Activated CD4-positive, alpha-beta T cell treated with anti-CD3 and anti-CD28 coated beads, Interleukin-2, Interleukin-6, amounts not matched to agents 100 ng/mL and 50 ng/mL, durations not matched to agents 16 hours and 8 hours (primary cell): ENCODE measurements around the gene GJC1.

Source experiments
- DNase-seq: peaks from one replicate; pipeline ENCODE4 v3.0.0-alpha.2; 2020

The GJC1 gene

DNA sequence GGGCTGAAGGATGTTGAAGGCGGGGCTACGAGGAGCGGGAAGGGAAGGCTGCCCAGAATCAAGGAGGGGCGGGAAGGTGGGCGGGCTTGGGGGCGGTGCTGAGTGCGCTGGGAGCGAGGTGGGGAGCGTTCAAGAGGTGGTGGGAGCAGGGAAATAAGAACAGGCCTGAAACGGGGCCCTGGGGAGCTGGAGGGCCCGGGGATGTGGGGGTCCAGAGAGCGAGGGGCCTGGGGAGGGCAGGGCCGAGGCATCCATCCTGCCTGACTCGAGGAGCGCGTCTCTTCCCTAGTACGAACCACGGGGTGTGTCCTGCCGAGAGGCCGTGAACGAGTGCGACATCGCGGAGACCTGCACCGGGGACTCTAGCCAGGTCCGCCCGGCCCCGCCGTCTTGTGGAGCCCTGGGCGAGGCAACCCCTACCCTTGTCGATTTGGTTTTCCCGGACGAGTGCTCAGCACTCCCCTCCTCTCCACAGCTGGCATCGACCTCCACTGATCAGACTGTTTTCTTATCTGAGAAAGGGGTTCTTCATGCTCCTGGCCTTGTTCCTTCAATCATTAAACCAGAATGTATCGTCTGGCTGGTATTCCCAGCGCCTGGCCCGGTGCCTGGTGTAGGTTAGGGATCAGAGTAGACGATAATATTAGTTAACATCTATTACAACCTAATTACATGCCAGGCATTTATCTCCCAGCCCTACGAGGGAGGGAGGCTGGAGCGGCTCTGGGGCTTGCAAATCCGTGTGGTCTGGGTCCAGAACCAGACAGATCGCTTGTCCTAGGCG is 54.1 kb downstream of the GJC1 start:
- no peak for DNase-seq

DNA sequence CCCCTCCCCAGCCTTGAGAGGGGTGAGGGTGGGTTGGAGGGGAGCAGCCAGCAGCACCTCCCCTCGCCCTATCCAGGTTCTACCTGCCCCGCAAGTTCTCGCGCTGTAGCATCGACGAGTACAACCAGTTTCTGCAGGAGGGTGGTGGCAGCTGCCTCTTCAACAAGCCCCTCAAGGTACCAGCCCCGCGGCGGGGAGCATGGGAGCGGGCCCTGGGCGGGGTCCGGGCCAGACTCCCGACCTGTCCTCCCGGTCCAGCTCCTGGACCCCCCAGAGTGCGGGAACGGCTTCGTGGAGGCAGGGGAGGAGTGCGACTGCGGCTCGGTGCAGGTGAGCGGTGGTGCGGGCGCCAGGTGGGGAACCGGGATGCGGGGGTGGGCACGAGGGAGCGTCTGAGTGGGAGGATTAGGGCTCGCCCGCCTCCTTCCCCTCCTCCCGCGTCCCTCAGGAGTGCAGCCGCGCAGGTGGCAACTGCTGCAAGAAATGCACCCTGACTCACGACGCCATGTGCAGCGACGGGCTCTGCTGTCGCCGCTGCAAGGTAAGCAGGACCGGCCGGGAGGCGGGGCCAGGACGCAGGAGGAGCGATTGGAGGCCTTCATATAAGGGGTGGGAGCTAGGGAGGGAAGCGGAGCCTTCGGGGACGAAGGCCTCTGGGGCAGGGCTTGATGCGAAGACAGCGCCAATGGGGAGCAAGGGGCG is 54.8 kb downstream of the GJC1 start:
- DNase-seq, result peak; percentile 98

DNA sequence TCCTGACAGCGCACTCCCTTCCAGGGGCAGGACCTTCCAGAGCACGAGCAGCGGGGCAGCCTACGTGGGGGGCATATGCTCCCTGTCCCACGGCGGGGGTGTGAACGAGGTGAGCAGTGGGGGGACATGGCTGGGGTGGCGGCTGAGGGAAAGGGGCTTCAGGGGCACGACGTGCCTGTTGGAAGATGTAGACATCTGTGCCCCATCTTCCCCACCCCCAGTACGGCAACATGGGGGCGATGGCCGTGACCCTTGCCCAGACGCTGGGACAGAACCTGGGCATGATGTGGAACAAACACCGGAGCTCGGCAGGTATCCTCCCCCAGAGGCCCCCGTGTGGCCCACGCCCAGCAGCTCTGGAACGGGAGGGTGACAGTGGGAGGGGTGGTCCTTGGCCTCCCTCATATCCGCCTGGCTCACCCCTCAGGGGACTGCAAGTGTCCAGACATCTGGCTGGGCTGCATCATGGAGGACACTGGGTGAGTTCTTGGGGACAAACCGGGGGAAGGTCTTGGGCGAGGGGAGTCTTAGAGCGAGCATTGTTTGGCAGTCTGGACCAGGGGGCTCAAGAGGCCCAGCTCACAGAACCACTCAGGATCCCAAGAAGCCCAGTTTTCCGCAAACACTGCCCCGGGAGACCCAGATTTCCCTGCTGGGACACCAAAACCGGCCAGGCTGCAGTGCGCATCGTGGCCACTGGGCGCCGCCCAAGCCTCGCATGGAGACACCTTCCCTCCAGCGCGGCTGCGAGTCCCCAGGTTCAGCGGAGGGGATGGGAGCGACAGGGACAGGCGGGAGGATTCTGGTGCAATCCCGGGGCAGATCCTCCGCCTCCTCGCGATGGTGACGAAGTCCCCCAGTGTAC is 55.6 kb downstream of the GJC1 start:
- DNase-seq, result peak; percentile 93

DNA sequence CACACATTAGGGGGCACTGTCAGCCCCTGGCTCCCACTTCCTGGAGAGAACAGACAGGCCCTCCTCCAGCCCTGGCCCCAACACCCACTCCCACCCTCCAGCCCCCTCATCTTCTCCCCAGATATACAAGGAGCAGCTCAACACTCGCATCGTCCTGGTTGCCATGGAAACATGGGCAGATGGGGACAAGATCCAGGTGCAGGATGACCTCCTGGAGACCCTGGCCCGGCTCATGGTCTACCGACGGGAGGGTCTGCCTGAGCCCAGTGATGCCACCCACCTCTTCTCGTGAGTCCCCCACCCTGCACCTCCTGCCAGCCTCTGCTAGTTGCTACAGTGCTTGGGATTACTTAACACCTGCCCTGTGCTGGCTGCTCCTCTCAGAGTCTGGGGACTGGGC is 56.9 kb downstream of the GJC1 start:
- DNase-seq, result no peak

DNA sequence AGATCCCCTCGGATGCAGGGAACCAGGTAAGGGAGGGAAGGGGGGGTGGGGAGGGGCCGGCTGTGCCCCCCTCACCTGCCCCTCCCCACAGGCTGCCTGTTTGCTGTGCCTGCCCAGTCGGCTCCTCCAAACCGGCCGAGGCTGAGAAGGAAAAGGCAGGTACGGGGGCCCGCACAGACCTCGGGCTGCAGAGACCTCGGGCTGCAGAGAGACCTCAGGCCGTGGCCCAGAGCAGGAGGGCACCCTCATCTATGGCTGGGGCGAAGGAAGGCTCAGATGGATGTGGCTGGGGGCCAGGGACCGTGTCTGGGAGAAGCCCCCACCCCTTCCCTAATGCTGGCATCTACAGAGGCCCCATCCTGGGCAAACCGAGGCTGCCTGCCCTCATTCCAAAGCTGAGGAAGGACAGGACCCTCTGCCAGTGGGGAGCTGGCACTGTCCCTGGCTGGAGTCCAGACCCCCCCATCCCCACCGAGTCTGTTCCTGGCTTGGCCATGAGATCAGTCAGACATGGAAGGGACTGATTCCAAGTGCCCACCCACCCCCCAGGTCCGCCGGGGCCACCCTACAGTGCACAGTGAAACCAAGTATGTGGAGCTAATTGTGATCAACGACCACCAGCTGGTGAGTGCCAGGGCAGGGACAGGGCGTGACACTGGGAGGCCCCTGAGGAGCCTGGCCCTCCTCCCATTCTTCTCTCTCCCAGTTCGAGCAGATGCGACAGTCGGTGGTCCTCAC is 57.6 kb downstream of the GJC1 start:
- DNase-seq, result no peak

DNA sequence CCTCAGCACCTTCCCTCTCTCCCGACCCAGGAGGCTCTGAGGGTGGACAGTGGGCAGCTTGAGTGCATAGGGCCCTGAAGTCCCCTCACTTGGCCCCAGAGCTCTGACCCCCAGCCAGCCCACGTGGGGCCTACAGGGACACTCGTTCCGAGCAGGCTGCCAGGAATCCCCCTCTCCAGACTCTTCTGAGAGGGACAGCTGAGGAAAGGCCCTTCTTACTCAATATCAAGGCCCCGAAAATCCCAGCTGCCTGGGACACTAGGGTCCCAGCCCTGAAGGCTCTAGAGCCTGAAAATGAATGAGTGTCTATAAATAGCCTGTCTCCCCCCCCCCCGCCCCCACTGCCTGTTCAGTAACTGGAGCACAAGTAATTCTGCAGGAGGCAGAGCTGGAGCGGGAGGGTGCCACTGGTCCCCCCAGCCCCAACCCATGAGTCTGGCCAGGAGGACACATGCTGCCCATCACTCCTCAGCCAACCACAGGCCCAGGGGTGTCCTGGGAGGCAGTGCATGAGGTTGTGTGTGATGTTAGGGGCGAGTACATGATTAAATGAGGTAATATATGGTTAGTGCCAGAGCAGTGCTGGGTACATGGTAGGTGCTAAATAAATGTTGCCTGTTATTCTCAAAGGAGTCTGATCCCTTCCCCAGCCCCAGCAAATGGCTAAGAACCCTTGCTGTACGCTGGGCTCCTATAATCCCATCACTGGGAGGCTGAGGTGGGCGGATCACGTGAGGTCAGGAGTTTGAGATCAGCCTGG is 59.7 kb downstream of the GJC1 start:
- no peak for DNase-seq

DNA sequence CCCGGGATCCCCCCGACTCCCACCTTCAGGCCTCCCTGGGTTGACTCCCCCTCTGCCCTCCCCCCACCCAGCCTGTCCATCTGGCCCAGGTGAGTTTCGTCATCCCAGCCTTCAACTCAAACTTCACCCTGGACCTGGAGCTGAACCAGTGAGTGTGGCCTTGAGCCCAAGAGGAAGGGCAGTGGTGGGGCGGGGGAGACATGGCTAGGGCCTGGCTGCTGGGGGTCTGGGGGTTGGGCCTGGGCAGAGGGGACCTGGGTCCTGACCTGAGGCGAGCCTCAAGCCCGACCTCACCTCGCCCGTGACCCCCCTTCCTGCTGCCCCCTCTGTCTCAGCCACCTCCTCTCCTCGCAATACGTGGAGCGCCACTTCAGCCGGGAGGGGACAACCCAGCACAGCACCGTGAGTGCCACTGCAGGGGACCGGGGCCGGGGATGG is 60.4 kb downstream of the GJC1 start:
- DNase-seq, result no peak

DNA sequence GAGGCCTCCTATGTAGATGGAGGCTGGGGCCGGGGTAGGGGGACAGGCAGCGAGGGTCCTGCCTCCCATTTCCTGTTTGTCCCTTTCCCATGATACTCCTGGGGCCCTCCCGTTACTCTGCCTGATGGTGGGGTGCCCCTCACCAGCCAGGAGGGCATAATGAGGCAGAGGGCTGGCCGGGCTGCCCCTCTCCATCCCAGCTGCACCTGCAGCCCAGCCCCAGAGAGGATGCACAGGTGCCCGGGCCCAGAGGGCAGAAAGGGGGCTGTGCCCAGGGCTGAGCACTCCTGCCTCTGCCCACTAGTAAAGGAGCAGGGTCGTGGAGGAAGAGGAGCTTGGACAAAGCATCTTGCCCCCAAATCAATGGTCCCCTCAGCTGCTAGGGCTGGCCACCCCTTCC is 60.9 kb downstream of the GJC1 start:
- no peak for DNase-seq

DNA sequence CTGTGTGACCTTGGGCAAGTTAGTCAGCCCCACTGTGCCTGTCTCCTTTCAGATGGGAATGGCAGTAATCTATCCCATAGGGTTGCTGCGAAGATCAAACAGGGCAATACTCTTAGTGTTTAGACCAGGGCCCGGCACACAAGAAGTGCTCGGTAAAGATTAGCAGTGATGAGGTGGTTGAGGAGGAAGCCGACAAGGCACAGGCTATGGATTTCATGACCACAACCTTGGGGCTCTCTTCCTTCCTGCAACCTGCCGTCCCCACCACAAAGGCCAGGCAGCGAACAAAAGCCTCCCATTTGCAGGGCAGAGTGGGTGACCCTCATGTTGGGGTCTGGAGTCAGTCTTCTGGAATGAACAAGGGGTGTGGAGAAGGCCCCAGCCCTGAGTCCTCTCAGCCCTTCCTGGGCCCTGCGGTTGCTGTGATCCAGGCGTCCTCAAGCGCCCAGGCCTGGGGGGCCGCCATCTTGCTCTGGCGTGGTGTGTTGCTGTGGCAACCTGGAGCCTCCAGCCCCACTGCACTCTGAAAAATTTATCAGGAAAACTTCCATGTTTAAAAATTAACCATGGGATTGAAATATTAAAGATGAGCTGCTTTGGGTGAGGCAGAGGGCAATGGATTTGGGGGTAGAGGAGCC is 61.5 kb downstream of the GJC1 start:
- DNase-seq, result no peak

DNA sequence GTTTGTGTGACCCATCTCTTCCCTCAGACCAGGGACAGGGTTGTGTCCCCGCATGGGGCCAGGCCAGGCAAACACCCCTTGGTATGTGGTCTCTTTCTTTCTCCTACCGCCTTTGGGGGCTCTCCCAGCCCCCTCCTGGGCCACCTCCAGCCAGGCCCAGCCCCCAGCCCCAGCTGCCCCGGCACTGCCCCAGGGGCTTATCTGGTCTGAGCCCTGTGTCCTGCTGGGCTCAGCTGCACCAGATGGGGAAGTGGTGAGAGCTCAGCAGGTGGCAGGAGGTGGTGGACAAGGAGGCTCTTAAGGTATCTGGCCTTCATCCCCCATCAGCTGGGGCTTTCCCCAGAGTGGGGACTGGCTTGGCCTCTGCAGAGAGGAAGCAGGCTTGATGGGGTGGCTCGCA is 62.6 kb downstream of the GJC1 start:
- no peak for DNase-seq

DNA sequence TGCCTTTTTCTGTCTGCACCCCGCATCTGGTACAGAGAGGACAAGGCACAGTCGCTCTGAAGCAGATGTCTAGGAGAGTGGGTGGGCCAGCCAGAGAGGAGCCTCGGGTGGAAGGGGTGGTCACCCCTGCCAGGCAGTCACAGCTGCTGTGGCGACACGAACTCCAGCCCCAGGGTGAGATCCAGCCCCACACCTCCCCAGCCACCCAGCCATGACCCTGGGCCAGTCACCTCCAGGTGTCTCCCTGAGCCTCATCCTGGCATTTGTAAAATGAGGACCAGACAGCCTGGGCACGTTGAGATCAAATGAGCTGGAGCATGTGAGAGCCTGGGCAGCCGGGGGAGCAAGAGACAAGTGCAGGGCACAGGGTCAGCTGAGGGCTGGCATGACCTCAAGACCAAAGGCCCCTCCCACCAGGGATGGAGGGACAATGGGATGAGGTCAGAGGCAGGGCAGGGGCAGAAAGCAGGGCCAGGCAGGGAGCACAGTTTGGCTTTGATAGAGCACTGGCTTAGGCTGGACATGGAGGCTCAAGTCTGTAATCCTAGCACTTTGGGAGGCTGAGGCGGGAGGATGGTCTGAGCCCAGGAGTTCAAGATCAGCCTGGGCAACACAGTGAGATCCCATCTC is 63.6 kb downstream of the GJC1 start:
- no peak for DNase-seq

DNA sequence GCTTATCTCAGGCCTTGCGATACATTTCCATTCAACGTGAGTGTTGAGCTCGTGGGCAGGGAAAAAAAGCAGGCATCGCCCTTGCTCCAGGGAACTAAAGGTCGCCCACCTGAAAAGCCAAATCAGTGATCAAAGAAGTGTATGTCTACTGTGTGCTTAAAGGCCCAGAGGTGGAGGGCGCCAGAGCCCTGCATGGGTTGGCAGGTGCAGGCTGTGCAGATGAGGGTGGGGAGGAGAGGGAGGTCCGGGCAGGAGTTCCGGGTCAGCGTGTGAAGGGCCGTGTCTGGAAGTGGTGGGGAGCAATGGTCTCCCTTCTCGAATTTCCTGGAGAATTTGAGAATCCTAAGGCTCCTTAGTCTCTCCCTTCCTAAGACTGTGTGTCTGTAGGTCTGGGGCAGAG is 64.1 kb downstream of the GJC1 start:
- DNase-seq, result no peak

DNA sequence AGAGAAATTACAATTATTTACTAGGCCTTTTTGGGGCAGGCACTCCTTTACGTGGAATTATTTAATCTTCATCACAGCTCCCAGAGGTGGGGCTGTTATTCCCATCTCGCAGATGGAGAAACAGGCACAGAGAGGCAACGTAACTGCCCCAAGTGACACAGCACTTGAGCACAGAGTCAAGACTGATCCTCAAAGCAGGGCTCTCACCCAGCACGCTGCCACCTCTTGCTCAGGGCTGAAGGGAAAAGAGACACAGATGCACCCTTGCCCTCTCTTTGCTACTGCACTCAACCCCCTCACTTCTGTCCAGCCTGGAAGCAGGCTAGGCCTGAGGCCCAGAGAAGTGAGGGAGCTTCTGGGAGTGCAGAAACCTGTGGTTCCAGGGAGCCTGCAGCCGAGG is 66.9 kb downstream of the GJC1 start:
- DNase-seq, result no peak

DNA sequence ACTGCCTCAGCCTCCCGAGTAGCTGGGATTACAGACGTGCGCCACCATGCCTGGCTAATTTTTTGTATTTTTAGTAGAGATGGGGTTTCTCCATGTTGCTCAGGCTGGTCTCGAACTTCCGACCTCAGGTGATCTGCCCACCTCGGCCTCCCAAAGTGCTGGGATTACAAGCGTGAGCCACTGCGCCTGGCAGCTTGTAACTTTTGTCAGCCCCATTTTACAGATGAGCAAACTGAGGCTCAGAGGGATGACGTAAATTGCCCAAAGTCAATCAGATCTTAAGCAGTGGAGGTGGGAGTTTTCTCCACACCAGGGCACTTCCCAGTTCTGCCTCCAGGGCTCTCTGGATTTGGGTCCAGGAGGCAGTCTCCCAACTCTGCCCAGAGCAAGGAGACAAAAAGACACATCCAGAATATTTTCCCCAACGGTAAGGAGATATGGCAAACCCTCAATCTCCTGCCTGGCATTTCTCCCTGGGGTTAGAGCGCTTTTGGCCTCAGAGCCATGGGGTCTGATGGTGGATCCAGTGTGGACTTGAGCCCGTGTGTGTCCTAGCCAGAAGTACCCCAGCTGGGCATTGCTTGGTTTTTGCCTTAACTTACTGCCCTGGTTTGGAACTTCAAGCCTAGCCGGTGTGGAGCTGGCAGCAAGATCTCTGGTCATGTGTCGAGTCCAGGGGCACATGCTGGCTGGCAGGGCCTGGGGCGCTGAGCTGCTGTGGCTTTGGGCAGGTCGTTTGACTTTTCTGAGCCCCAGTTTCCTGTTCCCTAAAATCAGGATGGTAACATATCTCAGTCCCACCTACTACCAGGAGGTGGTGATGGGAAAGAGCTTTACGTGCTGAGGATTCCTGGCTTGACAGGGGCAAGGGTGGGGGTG is 67.9 kb downstream of the GJC1 start:
- DNase-seq, result no peak

DNA sequence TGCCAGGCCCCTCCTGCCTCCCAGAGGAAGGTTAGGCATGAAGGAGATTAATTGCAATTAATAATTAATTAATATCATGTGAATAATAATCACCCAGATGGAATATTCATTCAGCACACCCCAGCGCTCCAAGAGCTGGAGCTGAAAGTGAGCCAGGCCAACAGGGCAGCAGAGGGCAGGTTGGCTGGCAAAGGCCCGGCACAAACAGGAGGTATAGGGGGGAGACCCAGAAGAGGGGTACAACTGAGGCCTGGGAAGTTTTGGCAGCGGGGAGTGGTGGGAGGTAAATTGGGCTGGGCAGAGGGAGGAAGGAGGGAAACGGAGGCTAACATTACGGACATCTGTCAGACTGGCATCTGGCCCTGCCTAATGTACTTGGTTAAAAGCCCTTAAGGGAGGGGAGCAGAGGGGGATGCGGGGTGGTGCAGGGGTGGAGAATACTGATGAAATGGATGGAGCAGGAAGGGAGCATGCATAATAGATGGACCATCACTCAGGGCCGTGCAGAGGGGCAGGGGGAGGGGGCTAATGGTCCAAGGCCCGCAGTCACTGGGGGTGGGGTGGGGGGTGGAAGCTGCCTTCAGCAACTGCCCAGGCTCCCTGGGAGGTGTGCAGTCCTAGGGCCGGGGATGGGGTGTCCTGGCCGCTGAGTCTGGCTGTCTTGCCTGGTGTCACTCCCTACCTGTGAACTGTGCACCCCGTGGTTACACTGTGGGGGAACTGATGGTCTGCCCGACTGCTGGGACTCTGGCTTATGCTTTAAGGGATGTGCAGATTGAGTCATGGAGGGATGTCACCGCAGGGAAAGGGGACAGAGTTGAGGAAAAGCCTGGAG is 69.4 kb downstream of the GJC1 start:
- DNase-seq, result no peak

DNA sequence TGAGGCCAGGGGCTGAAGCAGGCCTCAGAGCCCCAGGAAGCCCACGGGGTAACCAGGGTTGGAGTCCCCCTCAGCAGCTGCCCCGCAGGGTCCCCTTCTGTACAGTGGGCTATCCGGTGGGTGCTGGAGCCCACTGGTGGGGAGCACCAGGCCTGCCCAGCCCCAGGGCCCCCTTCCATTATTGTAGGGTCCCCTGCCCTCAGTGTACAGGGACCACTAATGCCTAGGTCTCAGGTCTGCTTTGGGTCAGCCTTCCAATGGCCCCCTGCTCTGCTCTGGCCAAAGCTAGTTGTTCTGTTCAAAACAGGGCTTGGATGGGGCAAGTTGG is 70.2 kb downstream of the GJC1 start:
- DNase-seq, result no peak

DNA sequence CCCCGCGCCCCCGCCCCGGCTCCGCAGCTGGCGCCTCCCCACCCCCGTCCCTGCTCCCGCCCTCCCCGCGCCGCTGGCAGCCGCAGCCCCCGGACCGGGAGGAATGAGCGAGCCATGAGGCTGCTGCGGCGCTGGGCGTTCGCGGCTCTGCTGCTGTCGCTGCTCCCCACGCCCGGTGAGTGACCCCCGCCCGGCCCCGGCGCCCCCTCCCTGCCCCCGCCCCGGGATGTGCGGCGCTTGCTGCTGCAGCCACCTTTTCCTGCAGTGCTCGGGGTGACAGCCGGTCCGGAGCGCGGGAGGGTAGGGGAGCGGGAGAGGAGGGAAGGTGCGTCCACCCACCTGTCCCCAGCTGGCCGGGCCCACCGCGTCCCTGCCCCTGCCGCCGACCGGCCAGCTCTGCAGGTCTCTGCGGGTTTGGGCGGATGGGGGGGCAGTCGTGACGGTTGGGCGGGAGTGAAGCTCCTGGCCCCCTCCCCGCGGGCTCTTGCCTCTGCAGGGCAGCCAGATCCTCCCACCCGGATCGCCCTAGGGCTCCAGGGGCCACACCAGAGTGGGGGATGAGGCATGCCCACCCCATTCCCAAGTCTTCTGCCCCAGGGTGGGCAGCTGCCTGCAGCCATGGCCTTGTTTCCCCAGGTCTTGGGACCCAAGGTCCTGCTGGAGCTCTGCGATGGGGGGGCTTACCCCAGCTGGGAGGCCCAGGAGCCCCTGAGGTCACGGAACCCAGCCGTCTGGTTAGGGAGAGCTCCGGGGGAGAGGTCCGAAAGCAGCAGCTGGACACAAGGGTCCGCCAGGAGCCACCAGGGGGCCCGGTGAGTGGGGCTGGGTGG is 70.8 kb downstream of the GJC1 start:
- no peak for DNase-seq

DNA sequence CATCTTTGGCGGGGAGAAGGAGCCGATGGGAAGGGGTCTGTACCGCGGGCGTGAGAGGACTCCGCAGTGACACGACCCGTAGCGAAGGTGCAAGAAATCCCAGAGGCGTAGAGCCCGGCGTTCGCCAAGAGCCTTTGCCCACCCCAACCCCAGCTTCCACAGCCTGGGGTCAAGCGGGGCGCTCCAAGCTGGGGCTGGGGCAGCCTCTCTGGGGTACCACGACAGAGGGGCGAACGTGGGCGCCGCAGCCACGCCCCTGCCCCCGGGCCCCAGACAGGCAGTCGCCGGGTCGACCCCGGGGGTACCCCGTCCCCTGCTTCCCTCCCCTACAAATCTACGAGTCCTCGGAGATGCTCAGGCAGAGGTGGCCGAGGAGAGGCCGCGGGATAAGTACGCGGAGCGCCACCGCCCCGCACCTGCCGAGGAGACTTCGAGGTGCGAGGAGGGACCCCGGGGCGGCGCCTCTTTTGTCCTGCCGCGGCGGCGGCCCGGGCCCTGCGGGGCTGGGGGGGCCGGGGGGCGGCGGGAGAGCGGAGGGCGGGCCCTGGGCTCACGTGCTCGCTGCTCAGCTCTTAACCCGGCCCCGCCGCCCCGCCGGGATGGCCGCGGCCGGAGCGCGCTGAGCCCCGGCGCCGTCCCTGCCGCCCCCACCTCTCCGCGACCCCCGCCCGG is 71.5 kb downstream of the GJC1 start, which contains the start of gene ADAM11:
Gene ADAM11, plus strand, starts transcription at position 575 of the 672 bp plus-strand sequence. CDS start 212 bp downstream, outside the sequence.
- DNase-seq, result no peak
